Measurements from ENCODE around the gene AFF3.
"Not testable (repeated sequence)": the region's sequence is repeated elsewhere in the genome, so short reads cannot be mapped to it uniquely, and the experiment has no call there.

AFF3 gene

GRCh38 chr2:99957332-99958133 is 184.9 kb downstream of the AFF3 start:
- DNase-seq = no peak

- no peak for DNase-seq
These were observed 186.0 kb downstream of the AFF3 start for GRCh38 chr2:99956232-99957030.

GRCh38 chr2:99953750-99954149 is 188.6 kb downstream of the AFF3 start:
- no peak for DNase-seq

- no peak for DNase-seq
These were observed 192.4 kb downstream of the AFF3 start for GRCh38 chr2:99949963-99950362.

- DNase-seq = no peak
These were observed 192.9 kb downstream of the AFF3 start for GRCh38 chr2:99949530-99949929.

- no peak for DNase-seq
These were observed 194.4 kb downstream of the AFF3 start for GRCh38 chr2:99948010-99948409.

GRCh38 chr2:99947366-99947765 is 195.0 kb downstream of the AFF3 start:
- not testable (repeated sequence) for DNase-seq

GRCh38 chr2:99944019-99944418 is 198.4 kb downstream of the AFF3 start:
- no peak for DNase-seq

GRCh38 chr2:99942561-99943347 is 199.6 kb downstream of the AFF3 start:
- no peak for DNase-seq

GRCh38 chr2:99940963-99941362 is 201.4 kb downstream of the AFF3 start:
- DNase-seq = no peak

GRCh38 chr2:99939135-99939534 is 203.3 kb downstream of the AFF3 start:
- no peak for DNase-seq

GRCh38 chr2:99938250-99938649 is 204.1 kb downstream of the AFF3 start:
- DNase-seq = no peak

GRCh38 chr2:99936065-99936464 is 206.3 kb downstream of the AFF3 start:
- DNase-seq = no peak

- DNase-seq = no peak
These were observed 206.7 kb downstream of the AFF3 start for GRCh38 chr2:99935662-99936061.

GRCh38 chr2:99933894-99934650 is 208.3 kb downstream of the AFF3 start:
- no peak for DNase-seq

- not testable (repeated sequence) for DNase-seq
These were observed 208.9 kb downstream of the AFF3 start for GRCh38 chr2:99933491-99933890.

GRCh38 chr2:99928470-99929053 is 213.8 kb downstream of the AFF3 start:
- no peak for DNase-seq

- not testable (repeated sequence) for DNase-seq
These were observed 214.6 kb downstream of the AFF3 start for GRCh38 chr2:99927690-99928207.

- DNase-seq = no peak
These were observed 215.4 kb downstream of the AFF3 start for GRCh38 chr2:99926986-99927385.

- no peak for DNase-seq
These were observed 216.4 kb downstream of the AFF3 start for GRCh38 chr2:99925960-99926359.

GRCh38 chr2:99922664-99923063 is 219.7 kb downstream of the AFF3 start:
- DNase-seq = no peak

GRCh38 chr2:99921903-99922302 is 220.5 kb downstream of the AFF3 start:
- no peak for DNase-seq

All from SHP77 (cell line).